ENCODE results near the gene DCAF17. TPM values are rescaled to one million over a fixed set of nuclear protein-coding genes. Genes with fewer than 3 reads are reported as not detected.
A peak's percentile ranks its signal among the peaks of the same experiment; 100 is the strongest.
"Not testable (repeated sequence)": the region's sequence is repeated elsewhere in the genome, so short reads cannot be mapped to it uniquely, and the experiment has no call there.

The DCAF17 gene
- total RNA-seq, 1 donor from 2014 or later = 7.6 TPM

GRCh38 chr2:171492664-171493063 is 58.6 kb downstream of the DCAF17 start:
- ATAC-seq (no peak), DNase-seq (ENCODE audit: missing footprints) (no peak)
- intact Hi-C loops (cut with DNase I) = no loop called here

DNA sequence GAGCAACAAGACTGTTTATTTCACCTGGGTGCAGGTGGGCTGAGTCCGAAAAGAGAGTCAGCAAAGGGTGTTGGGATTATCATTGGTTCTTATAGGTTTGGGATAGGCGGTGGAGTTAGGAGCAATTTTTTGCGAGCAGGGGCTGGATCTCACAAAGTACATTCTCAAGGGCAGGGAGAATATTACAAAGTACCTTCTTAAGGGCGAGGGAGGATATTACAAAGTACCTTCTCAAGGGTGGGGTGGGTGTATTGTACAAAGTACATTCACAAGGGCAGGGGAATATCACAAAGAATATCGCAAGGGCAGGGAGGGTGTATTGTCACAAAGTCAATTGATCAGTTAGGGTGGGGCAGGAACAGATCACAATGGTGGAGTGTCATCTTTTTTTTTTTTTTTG is 63.6 kb downstream of the DCAF17 start:
- intact Hi-C loops (cut with DNase I); DNase-seq (ENCODE audit: missing footprints); ATAC-seq: not testable (repeated sequence)

DNA sequence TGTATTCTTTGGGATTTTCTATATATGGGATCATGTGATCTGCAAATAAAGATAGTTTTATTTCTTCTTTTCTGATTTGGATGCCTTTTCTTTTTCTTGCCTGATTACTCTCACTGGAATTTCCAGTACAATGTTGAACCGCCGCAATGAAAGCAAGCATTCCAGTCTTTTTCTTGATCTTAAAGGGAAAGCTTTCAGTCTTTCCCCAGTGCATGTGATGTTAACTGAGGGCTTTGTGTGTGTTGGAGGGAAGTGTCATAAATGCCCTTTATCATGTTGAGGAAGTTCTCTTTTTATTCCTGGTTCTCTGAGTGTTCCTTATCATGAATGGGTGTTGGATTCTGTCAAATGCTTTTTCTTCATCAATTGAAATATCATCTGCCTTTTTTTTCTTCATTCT is 71.3 kb downstream of the DCAF17 start:
- DNase-seq (ENCODE audit: missing footprints) (no peak), ATAC-seq (no peak)
- intact Hi-C loops (cut with DNase I) = no loop called here

DNA sequence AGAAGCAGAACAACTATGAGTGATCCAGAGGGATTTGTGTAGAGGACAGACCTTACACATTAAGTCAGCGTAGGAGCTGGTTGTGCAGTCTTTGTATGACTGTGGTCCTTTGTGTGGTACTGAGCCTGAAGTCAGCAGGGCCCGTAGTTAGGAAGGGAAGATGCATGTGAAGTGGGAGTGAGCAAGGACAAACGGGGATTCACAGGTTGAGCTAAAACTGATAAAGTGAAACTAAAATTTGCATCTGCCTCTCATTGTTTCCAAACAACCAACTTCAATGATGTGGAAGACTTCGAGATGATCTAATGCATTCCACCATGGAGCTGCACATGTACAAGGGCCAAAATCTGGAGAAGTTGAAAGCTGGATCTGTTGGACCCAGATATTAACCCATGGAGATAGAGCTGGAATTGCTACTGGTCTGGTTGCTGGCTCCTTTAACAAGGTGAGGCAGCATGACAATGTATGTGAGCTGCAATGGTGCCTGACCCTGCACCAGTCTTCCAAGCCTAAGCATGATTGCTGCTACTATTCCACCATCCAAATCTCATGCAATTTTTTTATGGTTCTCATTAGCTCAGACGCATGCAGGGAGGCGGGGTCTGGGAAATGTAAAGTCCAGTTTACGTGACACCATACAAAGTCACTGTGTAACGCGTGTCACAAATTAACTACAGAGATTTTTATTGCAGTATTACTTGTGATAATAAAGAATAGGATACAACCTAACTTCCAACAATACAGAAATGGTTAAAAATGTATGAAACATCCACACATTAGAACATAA is 76.1 kb downstream of the DCAF17 start:
- ATAC-seq = no peak
- no peak for DNase-seq (ENCODE audit: missing footprints)

DNA sequence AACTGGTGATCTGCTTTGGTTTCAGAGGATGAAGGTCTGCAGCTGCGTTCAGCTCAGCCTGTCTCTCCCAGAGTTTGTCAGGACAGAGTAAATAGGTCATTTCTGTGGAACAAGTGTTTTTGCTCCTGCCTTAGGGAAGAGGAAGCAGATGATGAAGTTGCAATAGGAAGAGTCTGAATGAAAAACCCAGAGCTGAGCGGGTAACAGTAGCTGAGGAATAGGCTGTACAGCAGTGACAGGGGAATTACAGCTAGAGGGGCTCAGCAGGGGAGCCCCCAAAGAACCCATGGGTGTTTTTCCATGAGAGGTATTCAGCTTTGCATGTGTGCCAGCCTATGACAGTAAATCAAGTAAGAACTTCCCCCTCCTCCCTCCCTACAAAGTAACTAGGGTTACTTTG is 78.0 kb downstream of the DCAF17 start:
- ATAC-seq = no peak
- DNase-seq (ENCODE audit: missing footprints) = no peak
- intact Hi-C loops (cut with DNase I) = no loop called here

More for the DNA sequence above, 76.1 kb downstream of the DCAF17 start:
- intact Hi-C loops (cut with DNase I) = no loop called here

DNA sequence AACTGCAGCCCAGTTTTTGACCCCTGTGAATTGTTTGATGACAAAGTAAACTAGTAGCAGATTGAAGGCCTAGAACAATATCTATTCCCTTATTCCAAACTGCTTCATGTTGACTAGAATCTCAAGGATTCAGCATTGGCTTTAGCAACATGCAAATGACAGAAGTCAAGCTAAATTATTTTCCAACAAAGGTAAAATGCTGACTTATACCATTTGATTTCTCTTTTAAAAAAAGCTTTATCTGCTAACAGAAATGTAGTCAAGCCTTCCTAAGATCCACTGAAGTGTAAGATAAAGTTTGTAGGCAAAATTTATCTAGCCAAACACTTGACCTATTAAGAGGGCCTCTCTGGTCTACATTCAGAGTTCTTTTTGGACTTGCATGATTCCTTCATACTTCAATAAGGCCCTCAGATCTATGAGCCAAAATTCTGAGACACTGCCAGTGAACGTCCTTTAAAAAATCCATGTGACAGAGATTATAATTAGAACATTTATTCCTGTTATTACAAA is 78.7 kb downstream of the DCAF17 start:
- intact Hi-C loops (cut with DNase I) = no loop called here
- DNase-seq (ENCODE audit: missing footprints) = no peak
- ATAC-seq = no peak

DNA sequence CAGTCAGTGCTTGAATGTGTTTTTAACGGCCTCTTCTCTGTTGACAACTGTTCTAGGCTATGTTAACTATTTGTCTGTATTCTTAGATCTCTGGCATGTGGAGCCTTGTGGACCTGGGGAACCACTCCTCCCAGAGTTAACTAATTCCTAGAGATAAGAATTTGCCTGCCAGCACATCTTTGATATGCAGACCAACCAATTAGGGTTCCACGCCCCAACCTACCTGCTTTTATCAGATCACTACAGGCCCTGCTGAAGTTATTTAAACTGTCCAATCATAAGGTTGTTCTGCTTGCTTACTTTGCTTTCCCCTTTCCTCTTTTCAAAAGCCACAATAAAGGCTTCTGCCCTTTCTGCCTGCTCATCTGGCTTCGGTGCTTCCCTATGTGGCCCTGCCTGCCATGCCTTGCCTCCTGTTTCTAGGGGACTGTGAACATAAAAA is 79.7 kb downstream of the DCAF17 start:
- peak; percentile 34 for ATAC-seq
- intact Hi-C loops (cut with DNase I) = no loop called here
- no peak for DNase-seq (ENCODE audit: missing footprints)

DNA sequence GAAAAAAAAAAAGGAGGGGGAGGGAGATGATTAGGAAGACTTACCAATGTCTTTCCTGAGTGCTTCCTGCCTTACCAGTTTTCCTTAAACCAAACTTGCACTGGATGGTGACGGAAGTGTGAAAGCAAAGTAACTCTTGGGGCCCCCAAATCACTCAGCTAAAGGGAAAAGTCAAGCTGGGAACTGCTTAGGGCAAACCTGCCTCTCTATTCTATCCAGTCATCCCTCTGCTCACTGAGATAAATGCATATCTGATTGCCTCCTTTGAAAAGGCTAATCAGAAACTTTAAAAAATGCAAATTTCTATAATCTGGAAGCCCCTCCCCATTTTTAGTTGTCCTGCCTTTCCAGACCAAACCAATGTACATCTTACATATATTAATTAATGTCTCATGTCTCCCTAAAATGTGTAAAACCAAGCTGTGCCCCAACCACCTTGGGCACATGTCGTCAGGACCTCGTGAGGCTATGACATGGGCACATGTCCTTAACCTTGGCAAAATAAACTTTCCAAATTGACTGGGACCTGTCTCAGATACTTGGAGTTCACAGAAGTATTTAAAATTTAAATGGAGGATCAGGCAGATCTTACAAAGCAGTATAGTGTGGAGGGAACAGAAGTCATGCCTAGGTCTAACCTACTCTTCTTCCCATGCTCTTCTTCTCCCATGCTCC is 81.0 kb downstream of the DCAF17 start:
- intact Hi-C loops (cut with DNase I) = no loop called here
- DNase-seq (ENCODE audit: missing footprints) (no peak), ATAC-seq (no peak)

- intact Hi-C loops (cut with DNase I) = no loop called here
- no peak for DNase-seq (ENCODE audit: missing footprints)
- ATAC-seq = no peak
Observed at GRCh38 chr2:171515672-171516298, 81.8 kb downstream of the DCAF17 start.

GRCh38 chr2:171516793-171517192 is 82.8 kb downstream of the DCAF17 start:
- no peak for DNase-seq (ENCODE audit: missing footprints)
- intact Hi-C loops (cut with DNase I) = no loop called here
- no peak for ATAC-seq

- ATAC-seq = no peak
- DNase-seq (ENCODE audit: missing footprints) = no peak
- intact Hi-C loops (cut with DNase I) = no loop called here
Observed at GRCh38 chr2:171520471-171520870, 86.4 kb downstream of the DCAF17 start.

DNA sequence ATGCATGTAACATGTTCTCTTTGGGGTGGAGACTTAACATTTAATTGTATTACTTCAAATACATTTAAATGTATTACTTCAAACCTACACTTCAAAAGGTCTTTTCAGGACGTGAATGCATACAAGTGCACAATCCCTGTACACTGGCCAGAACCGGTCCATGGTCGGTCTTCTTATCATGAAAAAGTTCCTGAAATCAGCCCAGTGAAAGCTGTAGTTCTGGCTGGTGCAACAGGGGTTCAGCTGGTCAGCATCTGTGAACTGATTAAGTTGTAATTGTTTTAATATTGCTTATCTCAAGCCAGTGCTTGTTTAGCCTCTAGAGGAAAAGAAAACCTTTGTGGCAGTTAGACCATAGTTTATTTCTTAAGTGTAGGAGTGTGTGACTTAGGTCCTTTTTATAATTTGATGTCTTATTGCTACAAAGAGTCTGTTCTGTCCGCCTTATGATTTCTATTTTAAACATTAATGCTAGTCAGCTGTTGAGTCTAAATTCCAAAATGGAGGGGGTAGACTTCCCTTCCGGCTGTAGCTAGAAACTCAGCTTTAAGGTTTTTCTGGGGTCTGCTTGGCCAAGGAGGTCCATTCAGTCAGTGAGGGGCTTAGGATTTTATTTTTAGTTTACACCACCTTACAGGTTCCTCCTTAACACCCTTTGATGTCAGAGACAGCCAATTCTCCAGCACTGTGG is 87.5 kb downstream of the DCAF17 start:
- DNase-seq (ENCODE audit: missing footprints) = no peak
- ATAC-seq = no peak
- intact Hi-C loops (cut with DNase I) = no loop called here

DNA sequence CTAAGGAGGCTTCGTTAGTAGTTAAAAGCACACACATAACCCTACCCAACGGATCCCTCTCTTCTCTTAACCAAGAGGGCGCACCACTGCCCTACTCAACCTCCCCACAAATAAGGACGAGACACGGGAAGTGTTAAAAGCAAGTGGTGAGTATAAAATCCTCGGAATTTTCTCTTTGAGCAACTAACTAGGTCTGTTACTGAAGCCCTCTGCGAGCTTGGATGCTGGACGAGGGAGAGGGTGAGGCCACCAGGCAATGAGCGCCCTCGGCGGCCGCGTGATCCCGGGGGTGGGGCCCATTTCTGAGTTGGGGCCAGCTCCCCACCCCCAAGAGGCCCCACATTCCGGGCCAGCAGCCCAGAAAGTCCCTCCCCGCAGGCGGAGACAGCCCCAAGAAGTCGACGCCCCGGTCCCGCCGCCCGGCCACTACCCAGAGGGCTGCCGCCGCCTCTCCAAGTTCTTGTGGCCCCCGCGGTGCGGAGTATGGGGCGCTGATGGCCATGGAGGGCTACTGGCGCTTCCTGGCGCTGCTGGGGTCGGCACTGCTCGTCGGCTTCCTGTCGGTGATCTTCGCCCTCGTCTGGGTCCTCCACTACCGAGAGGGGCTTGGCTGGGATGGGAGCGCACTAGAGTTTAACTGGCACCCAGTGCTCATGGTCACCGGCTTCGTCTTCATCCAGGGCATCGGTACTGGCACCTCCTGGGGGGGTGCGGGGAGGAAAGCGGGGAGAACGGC is 88.2 kb downstream of the DCAF17 start, which contains the start of gene CYBRD1:
CYBRD1 (plus strand) TSS at position 423 of the 736 bp plus-strand sequence; CDS start at position 495, 72 bp downstream.
- peak; percentile 83 for ATAC-seq
- intact Hi-C loops (cut with DNase I) = no loop called here
- DNase-seq (ENCODE audit: missing footprints) = peak; percentile 91

DNA sequence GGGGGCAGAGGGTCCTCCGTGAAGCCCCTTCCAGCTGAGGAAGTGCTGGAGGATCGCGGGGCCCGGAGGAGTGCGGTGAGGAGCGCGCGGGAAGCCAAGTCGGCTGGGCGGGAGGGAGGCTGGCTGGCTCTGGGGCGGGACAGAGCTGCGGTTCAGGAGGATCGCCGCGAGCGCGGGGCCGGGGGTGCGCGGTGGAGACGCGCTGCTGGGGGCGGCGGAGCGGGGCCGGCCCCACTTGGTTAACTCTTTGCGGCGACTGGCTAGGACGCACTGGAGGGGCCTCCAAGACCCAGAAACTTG is 88.7 kb downstream of the DCAF17 start:
- intact Hi-C loops (cut with DNase I) = loop anchor here (1.0 kb wide), 1 partner anchor 88 kb away; the partner anchor contains the start of gene DCAF17
- peak; percentile 38 for ATAC-seq
- peak; percentile 77 for DNase-seq (ENCODE audit: missing footprints)

- DNase-seq (ENCODE audit: missing footprints) = peak; percentile 89
- ATAC-seq = peak; percentile 74
- intact Hi-C loops (cut with DNase I) = loop anchor here (1.0 kb wide), 1 partner anchor 89 kb away; the partner anchor contains the start of gene DCAF17
Observed at GRCh38 chr2:171523088-171524017, 89.3 kb downstream of the DCAF17 start.

DNA sequence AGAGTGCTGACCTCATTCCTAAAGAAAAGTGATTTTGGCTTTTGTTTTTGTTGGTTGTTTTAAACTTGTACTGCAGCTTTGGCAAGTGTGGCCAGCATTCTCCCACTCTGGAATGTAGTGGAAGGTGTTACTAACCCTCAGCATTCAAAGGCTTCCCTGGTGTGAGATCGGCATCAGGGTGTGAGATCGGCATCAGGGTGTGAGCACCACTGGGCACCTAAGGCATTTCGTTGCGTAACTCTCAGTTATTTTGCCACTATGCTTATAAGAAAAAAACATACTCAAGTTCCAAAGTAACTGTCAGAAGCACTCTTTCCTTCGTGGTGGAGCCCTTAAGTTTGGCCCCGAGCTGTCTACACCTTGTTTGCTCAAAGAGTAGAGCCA is 90.0 kb downstream of the DCAF17 start:
- intact Hi-C loops (cut with DNase I) = no loop called here
- no peak for ATAC-seq
- no peak for DNase-seq (ENCODE audit: missing footprints)

DNA sequence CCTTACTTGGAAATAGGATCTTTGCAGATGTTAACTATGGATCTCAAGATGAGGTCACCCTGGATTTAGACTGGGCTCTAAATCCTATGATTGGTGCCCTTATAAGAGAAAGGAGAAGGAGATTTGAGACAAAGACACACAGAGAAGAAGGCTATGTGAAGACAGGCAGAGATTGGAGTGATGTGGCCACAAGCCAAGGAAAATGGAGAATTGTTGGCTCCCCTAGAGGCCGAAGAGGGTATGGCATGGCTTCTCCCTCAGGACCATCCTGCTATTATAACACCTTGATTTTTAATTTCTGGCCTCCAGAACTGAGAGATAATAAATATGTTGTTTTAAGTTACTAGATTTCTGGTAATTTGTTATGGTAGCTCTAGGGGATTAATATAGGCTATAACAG is 95.9 kb downstream of the DCAF17 start:
- intact Hi-C loops (cut with DNase I) = no loop called here
- no peak for ATAC-seq

More for the DNA sequence above, 95.9 kb downstream of the DCAF17 start:
- DNase-seq (ENCODE audit: missing footprints) = no peak
